HG03457 (cell line): ENCODE results near the gene WNT5A.

ENCODE experiments used
- ATAC-seq: cut with Tn5 transposase; IDR thresholded peaks from one replicate; pipeline ENCODE4 v1.9.1; 2021; ENCODE audit warnings: moderate number of reproducible peaks; ENCODE audit not compliant: unreplicated experiment

WNT5A gene

DNA sequence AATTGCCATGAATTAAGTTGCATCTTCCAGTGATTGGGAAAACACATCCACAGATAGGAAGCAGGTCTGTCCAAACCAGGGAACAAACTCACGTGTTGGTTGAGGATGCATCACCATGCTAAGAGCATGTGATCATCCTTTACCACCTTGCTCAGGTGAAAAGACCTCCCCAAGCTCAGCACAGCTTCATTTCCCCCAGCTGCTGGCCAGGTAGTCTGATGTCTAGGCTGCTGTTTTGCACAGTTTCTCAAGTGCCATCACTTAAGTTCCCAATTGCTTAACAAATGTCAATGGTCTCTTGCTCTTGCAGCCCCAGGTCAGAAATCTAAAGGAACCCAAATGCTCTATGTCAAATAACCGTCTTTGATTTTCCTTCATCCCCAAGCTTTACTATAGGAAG is 34.2 kb downstream of the WNT5A start:
- no peak for ATAC-seq

DNA sequence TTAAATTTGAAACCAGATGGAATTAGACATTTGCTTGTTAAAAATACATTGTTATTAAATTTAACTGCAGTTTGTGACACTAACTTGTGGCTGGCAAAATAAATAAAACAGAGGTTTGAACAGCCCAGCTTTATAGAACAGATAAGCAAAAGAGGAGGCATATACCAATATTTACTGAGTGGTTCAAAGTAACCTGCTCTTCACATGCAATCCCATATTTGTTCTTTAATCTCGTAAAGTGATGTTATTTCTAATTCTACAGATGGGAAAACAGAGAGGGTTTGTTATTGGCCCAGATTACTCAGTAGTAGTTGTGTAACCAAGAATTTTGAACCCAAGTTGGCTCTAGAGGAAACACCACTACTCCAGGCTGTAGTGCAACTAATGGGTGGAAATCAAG is 37.6 kb downstream of the WNT5A start:
- no peak for ATAC-seq

DNA sequence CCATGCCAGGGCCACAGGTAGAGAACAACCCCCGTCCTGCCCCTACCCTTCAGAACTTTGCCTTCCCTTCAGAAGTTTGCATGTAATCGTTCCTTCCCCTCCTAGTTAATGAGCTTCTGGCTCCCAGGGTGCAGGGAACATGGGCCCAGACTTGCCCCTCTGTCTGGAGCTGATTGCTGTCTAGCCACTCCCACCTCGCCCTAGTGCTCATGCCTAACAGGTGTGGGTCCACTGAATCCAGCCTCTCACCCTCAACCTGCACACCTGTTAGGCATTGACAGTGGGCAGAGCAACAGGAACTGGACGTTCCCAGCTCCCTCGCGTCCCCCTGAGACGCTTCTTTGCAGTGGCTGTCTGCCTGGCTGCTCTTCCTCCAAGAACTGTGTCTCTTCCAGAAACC is 40.3 kb downstream of the WNT5A start:
- no peak for ATAC-seq

DNA sequence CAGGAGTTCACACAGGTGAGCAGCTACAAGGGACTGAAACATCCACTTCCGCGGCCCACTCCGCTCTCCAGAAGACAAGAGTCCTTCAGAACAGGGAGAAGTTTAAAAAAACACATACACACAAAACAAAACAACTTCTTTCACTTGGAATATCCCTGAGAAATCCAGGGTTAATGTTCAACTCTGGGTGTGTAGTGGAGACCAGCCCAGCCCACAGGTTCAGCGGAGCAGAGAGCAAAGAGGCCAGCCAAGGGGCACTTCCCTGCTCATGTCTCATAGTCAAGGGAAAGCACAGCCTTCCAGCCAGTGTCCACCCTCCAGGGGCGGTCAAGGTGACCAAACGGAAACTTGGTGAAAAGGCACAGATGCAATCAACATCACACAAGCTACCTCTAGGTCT is 41.6 kb downstream of the WNT5A start:
- ATAC-seq, result no peak

DNA sequence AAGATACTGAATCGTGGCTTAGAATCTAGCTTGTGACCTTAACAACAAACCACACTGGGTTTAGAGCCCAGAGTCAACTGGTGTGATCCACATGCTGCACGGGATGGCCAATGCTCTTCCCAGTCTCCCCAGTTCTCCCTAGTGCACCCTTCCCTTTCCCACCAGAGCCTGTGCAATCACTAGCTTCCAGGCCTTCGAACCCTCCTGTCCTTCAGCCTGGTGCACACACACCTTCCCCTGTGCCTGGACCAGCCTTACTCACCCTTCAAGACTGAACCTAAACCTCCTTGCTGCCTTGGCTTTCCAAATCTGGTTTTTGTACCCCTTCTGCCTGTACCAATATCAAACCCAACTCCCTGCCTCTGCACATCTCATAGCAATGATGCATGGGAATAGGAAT is 43.8 kb downstream of the WNT5A start:
- no peak for ATAC-seq

DNA sequence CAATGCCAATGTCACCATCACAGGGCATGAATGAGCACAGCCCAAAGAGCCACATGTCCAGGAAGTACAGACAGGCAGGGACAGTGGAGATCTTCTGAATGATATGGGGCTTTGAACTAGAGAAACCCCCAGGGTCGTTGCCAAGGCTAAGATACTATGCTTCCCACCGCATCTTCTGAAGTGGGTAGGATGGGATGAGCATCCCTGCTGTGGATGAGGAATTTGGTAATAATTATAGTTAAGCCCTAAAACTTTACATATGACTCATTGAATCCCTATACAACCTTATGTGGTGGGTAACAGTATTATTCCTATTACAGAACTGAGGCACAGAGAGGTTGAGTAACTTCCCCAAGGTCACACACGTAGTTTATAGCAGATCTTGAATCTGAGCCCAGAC is 44.2 kb downstream of the WNT5A start:
- ATAC-seq, result no peak

DNA sequence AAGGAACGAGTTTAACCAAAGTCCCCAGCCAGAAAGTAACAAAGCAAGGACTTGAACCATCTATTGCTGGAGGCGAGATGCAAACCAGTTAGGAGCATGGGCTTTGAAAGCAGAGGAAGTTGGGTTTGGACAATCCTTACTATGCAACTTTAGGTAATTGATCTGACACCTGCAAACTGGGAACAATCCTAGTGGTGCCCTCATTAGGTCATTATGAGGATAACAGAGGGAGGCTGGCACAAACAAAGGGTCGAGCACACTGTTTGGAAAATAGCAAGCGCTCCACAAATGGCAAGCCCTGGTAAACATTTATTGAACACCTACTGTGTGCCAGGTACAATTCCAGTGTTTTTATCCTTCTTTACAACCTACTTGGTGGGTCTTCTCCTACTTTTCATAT is 45.6 kb downstream of the WNT5A start:
- ATAC-seq, result no peak

DNA sequence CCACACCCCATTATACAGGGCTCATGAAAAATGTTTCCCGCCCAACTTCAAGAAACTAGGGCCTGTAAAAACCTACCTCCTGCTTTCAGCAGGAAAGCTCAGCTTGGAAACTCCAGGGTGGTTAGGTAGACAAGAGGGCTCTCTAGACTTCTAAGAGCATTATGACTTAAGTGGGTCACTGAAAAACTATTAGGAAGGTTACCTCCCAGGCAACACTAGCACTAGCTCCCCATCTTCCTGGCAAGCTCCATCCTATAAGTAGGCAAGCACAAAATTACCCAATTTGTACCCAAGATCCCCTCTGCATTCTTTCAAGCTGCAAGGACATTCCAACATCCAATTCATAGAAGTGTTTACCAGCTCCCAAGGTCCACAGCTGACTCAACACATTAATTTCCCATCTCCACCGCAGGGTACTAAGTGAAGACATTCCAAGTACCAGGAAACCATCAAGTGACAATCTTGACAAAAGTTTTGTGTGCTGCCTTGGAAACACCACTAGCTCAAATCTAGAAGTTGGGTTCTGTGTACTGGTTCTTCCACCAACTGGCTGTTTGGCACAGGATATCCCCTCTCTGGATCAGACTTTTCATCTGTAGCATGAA is 46.9 kb downstream of the WNT5A start:
- no peak for ATAC-seq

DNA sequence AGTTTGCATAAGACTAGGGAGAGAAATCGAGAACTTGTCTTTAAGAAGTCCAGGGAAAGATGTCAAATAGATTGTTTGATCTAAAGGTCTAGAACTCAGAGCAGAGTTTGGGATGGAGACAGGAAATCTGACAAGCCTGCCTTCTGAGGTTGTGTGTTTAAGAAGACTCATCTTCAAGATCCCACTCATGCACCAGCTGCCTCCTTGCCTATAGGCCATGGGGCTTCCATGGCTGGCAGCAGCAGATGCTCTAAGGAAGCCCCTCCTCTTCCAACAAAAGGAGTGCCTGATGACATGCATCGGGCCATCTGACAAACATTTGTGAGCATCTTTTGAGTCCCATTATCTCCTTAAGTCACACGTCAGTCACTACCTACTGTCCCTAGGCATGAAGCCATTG is 47.4 kb downstream of the WNT5A start:
- no peak for ATAC-seq

DNA sequence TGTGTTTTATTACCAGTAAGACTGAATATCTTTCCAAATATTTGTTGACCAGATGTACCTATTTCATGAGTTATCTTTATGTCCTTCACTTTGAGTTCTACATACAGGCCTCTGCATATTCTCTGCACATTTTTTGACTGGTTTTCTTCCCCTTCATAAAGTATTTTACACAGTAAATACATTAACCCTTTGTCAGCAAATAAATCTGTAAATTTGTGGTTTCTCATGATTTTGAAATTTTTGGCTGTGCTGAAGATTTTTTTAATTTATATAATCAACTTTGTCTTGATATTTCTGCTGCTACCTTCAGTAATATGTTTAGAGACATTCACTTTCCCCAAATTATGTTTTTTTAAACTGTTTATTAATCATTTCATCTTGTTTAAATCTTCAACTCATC is 50.5 kb downstream of the WNT5A start:
- ATAC-seq, result no peak

DNA sequence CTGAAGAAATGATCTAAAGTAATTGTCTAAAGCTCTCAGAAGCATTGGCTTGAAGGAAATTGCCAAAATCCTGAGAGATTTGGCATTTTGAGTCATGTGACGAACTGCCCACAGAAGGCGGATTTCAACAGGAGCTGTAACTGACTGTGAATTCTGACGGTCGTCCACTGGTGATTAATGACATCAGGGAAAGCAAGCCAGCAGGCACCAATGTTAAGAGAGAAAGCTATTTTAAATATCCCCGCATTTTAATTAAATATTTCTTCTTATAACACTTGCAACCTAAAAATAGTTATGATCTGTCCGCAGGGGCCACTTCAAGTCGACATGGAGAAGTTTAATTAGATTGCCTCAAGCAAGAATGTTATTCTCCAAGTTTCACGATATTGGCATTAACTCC is 51.6 kb downstream of the WNT5A start:
- ATAC-seq, result no peak

DNA sequence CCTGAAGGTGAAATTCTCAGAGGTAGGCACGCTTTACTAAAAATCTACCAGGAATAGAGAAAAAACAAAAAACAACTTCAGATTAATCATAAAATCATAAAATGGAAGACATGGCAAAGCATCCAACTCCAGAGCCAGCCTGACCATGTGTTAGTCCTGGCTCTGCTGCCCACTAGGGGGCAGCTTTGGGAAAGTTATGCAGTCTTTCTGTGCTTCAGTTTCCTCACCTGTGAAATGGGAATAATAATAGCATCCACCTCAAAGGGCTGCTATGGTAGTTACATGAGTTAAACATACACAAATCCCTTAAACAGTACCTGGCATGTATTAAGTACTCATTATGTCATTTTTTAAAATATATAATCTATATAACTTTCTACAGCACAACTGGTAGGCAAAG is 52.3 kb downstream of the WNT5A start:
- ATAC-seq, result no peak

DNA sequence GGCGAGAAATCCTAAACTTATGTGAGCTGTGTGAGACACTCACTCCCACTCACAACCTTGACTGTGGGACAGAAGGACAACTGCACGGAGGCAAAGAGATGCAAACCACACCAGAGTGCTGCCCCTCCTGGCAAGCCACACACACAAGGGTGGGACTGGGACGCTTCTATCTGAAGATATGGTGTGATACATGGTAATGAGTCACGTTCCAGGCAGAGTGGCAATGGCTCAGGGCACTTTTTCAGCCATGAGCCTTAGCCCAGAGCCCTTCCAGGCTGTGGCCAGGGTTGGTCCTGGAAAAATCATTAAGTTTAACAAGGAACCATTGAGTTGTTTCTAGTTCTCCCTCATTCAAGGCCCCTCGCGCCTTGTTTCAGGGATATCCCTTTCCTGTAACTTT is 56.1 kb downstream of the WNT5A start:
- no peak for ATAC-seq

DNA sequence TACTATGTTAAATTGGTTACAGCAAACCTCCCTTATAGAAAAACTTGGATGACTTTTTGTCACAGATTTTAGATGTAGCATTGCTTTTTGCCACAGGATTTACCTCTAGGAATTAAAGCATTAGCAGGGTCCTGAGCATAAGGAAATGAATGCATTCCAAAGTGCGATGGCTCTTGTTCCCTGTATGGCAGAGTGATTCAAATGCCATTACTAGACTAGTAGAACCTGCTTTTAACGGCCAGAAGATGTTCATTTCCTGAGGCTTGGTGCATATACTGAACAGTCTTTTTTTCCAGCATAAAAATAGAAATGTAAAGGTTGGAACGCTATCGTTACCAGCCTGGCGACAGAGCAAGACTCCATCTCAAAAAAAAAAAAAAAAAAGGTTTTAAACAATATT is 59.4 kb downstream of the WNT5A start:
- ATAC-seq, result no peak

DNA sequence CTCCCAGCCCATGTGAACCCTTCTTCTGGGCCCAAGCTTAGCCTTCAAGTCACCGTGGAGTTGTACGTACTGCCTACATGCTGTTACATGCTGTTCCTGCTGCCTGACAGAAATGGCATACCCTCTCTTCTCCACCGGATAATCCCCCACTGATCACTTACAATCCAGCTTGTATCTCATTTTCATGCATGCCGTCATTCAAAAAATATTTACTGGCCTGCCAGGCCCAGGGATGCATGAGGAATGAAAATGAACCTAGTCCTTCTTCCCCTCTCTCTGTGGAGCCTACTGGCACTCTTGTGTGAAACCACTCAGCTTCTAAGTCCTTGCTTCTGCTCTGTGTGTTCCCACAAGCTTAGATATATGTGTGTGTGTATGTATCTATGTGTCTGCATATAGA is 60.6 kb downstream of the WNT5A start:
- no peak for ATAC-seq

DNA sequence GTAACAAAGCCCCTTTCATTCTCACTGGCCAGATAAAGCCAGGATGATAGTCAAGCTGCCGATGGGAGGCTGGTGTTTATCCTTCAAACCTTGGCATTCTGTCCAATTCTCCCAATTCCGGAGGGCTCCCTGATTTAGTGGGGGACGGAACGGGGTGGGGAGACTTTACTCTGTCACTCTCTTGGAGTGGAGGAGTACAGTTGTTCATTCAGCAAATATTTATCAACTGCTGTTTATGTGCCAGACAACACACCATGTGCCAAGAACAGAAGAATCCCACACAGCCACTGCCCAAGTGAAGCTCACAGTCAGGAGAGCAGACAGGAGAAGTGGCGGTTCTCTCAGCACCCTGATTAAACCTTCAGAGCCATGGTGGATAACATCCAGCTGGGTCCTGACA is 63.3 kb downstream of the WNT5A start:
- ATAC-seq, result no peak

DNA sequence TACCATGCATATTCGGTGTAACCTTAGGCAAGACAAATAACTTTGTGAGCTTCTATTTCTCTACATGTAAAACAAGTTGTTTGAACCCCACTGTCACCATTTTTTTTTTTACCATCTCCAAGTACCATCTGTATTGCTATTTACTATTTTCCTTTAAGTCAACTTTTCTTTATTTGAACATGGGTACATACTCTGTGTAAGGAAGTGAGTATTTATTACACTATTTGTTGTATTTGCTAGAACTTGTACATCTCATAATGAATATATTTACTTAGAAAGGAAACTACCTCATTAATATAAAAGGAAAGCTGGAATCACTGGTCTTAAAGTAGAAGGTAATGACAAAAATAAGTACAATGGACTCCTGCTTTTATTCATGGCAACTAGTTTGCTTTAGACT is 69.9 kb downstream of the WNT5A start:
- no peak for ATAC-seq

DNA sequence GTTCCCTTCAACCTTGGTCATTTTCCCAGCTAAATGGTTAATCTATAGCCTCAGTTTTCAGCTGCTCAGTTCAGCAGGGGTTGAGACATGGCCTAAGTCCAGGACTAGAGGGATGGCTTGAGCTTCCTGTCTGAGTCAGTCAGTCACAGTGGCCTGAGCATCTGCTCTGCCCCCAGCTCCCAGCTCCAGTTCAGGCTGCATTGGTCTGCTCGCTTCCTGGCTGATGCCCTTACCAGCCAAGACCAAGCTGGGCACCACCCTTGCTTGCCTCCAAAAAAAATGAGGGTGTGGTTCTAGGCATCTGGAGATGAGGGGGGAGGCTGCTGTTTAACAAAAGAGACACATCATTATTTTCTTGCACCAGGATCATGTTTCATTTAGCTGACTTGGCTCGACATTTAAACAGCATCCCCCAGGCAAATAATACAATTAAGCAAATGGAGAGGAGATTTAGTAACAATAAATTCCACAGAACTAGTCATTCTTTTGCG is 70.7 kb downstream of the WNT5A start:
- ATAC-seq, result no peak
